ENCODE data around the gene GOLPH3L. TPM values are rescaled to one million over a fixed set of nuclear protein-coding genes. Genes with fewer than 3 reads are reported as not detected.

Gene GOLPH3L
- total and polyA plus RNA-seq, 2 of the 13 experiments (the other 11 are each of a cell fraction or from before 2014, with no cell fraction given): 8.2 to 12.8 TPM

DNA sequence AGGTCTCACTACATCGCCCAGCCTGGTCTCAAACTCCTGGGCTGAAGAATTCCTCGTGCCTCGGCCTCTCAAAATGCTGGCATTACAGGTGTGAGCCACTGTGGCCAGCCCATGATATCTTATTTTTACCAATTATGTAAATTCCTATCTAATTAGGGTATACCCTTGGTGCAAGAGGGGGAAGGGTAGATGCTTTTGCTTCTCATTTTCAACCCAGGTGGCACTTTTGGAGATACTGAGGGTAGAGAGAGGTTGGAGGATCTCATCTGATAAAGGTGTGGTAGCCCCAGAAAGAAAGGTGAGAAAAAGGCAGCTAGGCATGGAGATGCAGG, 85.0 kb downstream of the GOLPH3L start (continued):
- TF ChIP-seq ZNF781 (CRISPR knock-in tag; IDR thresholded peaks at IDR 0.05; ENCODE audit: borderline replicate concordance, not compliant biosample characterization): no peak
- no peak for TF ChIP-seq HOXA5 (CRISPR knock-in tag; IDR thresholded peaks at IDR 0.05)
- TF ChIP-seq ZNF121 (CRISPR knock-in tag; IDR thresholded peaks at IDR 0.05): peak; percentile 27; the same call in 1 of the 2 replicates
- no peak for TF ChIP-seq SMARCC2 (IDR thresholded peaks at IDR 0.05)
- TF ChIP-seq ZNF660 (CRISPR knock-in tag; IDR thresholded peaks at IDR 0.05; ENCODE audit: borderline replicate concordance, low read depth): no peak
- TF ChIP-seq ZNF746 (CRISPR knock-in tag; IDR thresholded peaks at IDR 0.05): no peak
- no peak for TF ChIP-seq ZFP37 (CRISPR knock-in tag; IDR thresholded peaks at IDR 0.05; ENCODE audit: borderline replicate concordance)
- no peak for TF ChIP-seq PAX8 (CRISPR knock-in tag; IDR thresholded peaks at IDR 0.05; ENCODE audit: borderline replicate concordance)
- TF ChIP-seq, protein P1, sequence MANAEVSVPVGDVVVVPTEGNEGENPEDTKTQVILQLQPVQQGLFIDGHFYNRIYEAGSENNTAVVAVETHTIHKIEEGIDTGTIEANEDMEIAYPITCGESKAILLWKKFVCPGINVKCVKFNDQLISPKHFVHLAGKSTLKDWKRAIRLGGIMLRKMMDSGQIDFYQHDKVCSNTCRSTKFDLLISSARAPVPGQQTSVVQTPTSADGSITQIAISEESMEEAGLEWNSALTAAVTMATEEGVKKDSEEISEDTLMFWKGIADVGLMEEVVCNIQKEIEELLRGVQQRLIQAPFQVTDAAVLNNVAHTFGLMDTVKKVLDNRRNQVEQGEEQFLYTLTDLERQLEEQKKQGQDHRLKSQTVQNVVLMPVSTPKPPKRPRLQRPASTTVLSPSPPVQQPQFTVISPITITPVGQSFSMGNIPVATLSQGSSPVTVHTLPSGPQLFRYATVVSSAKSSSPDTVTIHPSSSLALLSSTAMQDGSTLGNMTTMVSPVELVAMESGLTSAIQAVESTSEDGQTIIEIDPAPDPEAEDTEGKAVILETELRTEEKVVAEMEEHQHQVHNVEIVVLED (CRISPR knock-in tag; IDR thresholded peaks at IDR 0.05; ENCODE audit: borderline replicate concordance): no peak
- TF ChIP-seq ZKSCAN8 (CRISPR knock-in tag; IDR thresholded peaks at IDR 0.05; ENCODE audit: borderline replicate concordance): no peak
- TF ChIP-seq, protein P2, sequence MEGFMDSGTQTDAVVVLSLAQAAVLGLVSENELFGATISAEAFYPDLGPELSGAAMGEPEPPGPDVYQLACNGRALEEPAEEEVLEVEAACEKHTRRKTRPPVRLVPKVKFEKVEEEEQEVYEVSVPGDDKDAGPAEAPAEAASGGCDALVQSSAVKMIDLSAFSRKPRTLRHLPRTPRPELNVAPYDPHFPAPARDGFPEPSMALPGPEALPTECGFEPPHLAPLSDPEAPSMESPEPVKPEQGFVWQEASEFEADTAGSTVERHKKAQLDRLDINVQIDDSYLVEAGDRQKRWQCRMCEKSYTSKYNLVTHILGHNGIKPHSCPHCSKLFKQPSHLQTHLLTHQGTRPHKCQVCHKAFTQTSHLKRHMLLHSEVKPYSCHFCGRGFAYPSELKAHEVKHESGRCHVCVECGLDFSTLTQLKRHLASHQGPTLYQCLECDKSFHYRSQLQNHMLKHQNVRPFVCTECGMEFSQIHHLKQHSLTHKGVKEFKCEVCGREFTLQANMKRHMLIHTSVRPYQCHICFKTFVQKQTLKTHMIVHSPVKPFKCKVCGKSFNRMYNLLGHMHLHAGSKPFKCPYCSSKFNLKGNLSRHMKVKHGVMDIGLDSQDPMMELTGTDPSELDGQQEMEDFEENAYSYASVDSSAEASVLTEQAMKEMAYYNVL (CRISPR knock-in tag; IDR thresholded peaks at IDR 0.05; ENCODE audit: borderline replicate concordance): no peak
- no peak for TF ChIP-seq ZBTB38 (CRISPR knock-in tag; IDR thresholded peaks at IDR 0.05)
- TF ChIP-seq, protein P3, sequence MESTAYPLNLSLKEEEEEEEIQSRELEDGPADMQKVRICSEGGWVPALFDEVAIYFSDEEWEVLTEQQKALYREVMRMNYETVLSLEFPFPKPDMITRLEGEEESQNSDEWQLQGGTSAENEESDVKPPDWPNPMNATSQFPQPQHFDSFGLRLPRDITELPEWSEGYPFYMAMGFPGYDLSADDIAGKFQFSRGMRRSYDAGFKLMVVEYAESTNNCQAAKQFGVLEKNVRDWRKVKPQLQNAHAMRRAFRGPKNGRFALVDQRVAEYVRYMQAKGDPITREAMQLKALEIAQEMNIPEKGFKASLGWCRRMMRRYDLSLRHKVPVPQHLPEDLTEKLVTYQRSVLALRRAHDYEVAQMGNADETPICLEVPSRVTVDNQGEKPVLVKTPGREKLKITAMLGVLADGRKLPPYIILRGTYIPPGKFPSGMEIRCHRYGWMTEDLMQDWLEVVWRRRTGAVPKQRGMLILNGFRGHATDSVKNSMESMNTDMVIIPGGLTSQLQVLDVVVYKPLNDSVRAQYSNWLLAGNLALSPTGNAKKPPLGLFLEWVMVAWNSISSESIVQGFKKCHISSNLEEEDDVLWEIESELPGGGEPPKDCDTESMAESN (CRISPR knock-in tag; conservative IDR thresholded peaks at IDR 0.05): no peak
- TF ChIP-seq, protein P4, sequence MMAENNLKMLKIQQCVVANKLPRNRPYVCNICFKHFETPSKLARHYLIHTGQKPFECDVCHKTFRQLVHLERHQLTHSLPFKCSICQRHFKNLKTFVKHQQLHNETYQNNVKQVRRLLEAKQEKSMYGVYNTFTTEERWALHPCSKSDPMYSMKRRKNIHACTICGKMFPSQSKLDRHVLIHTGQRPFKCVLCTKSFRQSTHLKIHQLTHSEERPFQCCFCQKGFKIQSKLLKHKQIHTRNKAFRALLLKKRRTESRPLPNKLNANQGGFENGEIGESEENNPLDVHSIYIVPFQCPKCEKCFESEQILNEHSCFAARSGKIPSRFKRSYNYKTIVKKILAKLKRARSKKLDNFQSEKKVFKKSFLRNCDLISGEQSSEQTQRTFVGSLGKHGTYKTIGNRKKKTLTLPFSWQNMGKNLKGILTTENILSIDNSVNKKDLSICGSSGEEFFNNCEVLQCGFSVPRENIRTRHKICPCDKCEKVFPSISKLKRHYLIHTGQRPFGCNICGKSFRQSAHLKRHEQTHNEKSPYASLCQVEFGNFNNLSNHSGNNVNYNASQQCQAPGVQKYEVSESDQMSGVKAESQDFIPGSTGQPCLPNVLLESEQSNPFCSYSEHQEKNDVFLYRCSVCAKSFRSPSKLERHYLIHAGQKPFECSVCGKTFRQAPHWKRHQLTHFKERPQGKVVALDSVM (CRISPR knock-in tag; IDR thresholded peaks at IDR 0.05): peak; percentile 11; the same call in 1 of the 2 replicates
- no peak for TF ChIP-seq U2AF2 (IDR thresholded peaks at IDR 0.05; ENCODE audit: low read depth, low read length)
- TF ChIP-seq, protein P5, sequence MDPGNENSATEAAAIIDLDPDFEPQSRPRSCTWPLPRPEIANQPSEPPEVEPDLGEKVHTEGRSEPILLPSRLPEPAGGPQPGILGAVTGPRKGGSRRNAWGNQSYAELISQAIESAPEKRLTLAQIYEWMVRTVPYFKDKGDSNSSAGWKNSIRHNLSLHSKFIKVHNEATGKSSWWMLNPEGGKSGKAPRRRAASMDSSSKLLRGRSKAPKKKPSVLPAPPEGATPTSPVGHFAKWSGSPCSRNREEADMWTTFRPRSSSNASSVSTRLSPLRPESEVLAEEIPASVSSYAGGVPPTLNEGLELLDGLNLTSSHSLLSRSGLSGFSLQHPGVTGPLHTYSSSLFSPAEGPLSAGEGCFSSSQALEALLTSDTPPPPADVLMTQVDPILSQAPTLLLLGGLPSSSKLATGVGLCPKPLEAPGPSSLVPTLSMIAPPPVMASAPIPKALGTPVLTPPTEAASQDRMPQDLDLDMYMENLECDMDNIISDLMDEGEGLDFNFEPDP (CRISPR knock-in tag; conservative IDR thresholded peaks at IDR 0.05): no peak
- no peak for TF ChIP-seq BATF2 (CRISPR knock-in tag; IDR thresholded peaks at IDR 0.05)
- no peak for TF ChIP-seq RBFOX2 (IDR thresholded peaks at IDR 0.05; ENCODE audit: low read depth, low read length)
- TF ChIP-seq KMT2A (CRISPR knock-in tag; IDR thresholded peaks at IDR 0.05): no peak
- no peak for TF ChIP-seq ZNF501 (CRISPR knock-in tag; IDR thresholded peaks at IDR 0.05)
- TF ChIP-seq ZNF317 (CRISPR knock-in tag; IDR thresholded peaks at IDR 0.05): no peak
